GM18907 (cell line): ENCODE data around the gene RPS6KA2.
A peak's percentile ranks its signal among the peaks of the same experiment; 100 is the strongest.

Experiments
- ATAC-seq: cut with Tn5 transposase; IDR thresholded peaks from one replicate; pipeline ENCODE4 v1.9.1; 2021; ENCODE audit warnings: mild to moderate bottlenecking, moderate library complexity; ENCODE audit not compliant: unreplicated experiment

Gene RPS6KA2

DNA sequence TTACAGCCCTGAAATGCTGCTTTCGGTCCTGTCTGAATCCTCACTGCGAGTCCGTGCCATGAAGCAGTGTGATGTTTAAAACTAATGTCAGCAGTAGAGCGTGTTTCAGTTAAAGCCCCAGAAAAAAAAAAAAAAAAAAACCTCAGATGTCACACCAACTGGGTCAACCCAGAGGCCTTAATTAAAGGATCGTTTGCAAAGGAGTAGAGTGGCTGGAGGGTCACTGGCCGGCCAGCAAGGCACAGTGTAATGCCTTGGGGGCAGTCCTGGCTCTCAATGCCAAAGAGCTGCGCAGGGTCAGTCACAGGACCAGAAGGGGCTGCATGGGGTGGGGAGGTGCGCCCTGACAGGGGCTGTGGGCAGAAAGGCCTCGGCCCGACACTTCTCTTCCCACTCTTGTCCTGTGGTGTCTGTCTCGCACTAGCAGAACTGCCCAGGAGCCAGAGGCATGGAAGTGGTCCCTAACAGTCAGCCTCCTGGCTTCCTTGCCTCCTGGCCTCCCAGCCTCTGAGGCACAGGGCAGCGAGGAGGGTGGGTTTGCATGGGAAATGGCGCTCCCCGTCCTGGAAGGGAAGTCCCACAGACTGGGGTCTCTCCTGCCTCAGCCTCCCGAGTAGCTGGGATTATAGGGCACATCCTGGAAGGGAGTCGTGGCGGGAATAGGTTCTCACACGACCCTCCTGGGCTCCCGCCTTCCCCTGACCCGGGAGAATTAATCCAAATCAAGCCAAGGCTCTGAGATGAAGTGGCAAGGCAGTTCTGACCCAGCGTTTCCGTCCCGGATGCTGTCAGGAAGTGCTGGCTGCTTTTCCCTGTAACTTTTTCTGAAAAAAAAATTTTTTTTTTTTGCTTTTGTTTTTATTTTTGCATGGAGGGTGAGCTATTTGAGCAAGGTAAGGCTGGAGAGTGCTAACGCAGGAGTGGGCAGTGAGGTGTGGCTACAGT is 190.6 kb downstream of the RPS6KA2 start:
- ATAC-seq, result no peak

DNA sequence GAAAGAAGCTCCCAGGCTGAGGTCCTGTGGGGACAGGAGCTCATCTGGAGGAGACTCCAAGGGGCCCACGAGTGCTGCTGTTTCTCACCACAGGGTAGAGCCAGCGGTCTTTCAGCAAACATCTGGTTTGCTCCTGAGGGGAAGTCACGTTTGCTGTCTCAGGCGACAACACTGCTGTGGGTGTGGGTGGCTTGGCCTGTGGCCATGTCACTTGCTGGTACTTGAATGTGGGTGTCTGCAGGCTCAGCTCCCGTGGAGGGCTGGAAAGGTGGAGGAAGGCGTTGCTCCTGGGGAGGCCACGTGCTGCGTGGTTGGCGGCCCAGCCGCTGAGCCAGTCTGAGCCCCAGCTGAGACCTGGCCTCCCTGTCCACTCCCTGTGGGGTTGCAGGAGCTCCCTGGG is 191.5 kb downstream of the RPS6KA2 start:
- peak; percentile 57 for ATAC-seq

DNA sequence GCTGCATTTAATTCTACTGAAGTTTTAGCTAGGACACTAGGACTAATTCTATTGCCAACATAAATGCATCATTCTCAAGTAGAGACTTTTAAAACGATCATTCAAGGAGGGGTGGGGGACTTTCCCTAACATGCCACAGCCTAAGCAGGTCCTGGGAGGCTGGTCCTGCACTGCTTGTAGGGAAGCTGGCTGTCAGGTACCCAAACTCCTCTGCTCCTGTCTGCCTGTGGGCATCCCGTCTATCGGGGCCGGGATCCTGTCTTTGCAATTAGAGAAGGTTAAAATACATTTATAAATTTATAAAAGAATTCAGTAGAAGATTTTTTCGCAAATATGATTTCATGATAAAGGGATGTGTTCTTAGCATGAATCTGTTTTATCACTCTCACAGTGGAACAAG is 192.7 kb downstream of the RPS6KA2 start:
- no peak for ATAC-seq

DNA sequence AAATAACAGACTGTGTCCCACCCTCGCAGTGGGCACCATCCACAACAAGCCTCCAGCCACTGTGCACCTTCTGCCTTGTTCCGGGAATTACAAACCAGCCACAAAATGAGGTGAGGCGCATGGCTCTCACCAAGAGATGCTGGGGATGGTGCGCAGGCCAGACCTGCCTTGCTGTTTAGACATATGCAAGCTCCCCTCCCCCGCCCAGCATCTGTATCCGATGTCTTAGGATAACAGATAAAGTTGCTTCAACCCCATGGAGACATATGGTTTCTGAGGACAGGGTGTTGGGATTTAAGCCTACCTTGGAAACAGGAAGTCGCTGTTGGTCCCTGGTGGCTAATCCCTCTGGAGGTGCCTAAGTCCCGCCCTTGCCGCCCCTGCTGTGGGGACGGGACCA is 194.0 kb downstream of the RPS6KA2 start:
- ATAC-seq, result no peak

DNA sequence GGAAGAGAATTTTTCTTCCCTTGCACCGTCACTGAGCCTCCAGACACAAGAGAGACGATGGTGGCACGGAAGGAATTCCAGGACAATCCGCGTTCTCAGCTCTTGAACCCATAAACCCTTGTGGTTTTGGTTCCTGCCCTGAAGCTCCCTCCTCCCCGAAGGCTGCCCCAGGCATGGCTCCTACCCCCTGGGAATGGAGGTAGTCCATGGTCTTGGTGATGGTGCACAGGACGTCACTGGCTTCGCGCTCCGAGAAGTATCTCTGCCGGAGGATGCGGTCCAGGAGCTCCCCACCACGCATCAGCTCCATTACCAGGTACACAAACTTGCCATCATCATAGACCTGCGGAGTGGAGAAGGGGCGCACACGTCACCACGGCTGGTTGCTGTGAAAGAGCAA is 196.8 kb downstream of the RPS6KA2 start:
- ATAC-seq, result no peak

DNA sequence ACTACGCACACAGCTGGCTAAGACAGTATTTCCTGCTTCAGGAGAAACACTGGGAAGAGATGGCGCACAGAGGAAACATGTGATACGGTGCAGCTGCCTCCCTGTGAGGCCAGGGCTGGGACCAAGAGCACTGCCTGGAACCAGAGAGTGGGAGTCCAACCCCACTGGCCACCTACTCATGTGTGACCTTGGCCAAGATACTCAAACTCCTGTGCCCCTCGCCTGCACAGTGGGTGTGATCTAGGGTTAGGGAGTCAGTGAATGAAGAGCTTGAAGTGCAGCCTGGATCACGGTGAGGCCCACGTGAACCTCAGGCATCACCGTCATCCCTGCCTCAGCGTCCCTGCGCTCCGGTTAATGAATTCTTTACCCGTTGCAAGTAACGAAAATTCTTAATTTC is 202.6 kb downstream of the RPS6KA2 start:
- no peak for ATAC-seq

DNA sequence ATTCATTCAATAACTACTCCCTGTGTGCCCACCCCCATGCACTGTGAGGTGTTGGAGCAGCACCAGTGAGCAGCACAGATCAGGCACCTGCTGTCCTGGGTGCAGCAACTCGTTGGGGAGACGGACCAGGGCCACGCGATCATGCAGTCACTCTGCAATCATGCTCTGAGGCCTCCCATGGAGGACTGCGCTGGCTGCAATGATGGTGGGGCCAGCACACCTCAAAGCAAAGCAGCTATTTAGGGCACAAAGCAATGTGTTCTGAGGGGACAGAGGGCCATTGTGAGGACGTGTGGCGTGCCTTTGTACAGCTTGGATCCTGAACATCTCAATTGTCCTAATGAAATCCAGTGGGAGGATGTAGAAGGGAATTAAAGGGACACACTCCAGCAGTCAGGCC is 203.3 kb downstream of the RPS6KA2 start:
- ATAC-seq, result no peak

DNA sequence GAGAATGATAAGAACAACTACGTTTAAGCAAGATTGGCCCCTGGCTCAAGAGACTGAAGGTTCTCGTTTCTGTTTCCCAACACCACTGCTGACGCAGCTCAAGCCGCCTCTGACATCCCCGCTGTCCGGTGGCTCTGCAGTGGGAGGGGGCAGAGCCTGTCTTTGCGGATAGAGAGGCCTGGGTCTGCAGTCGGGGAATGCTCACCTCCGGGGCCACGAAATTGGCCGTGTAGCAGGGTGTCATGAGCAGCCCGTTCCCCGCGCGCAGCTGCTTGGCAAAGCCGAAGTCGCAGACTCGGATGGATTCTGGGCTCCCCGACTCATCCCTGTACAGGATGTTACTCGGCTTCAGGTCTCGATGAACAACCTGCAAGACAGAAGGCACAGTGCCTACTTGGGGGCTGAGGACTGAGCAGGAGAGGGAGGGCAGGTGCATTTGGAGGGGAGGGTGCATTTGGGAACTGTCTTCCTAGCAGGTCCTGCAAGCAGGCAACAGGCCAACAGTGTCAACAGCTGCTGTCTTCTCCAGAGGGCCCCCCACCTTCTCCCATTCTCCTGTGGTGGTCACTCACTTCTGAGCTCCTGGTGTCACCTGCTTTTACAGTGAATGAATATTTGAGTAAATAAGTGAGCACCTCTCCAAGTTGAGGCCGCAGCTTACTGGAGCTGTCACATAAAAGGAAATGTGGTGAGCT is 203.9 kb downstream of the RPS6KA2 start:
- ATAC-seq, result no peak

DNA sequence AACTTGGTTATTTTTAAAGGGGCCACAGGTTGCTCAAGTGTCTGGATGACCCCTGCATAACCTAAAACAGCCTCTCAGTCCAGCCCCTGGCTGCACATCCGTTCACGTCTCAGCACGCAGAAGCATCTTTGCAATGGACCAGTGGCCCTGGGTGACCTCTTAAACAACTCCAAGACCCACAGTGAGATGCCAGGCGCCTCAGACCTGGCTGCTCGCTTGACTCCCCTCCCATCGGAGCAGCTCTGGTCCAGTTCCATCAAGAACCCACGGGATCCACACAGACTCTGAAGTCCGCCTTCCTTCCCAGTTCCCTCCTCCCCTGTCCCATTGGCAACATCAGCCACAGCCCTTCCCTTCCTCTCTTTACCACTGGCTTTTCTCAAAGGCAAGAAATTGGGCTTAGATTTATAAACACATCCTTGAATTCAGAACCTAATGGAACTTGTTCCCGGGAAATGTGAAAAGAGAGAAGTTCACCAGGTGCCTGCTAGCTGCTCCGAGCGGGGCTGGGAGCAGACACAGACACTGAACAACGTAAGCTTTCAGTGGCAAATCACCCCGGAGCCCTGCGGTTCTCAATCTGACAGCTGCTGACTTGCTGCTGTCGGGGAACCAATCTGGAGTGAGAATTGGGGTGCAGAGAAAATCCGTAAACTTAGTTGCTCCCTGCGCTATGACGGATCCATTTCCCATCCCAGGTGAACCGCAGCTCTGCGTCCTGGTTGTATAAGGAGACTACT is 204.7 kb downstream of the RPS6KA2 start:
- no peak for ATAC-seq

DNA sequence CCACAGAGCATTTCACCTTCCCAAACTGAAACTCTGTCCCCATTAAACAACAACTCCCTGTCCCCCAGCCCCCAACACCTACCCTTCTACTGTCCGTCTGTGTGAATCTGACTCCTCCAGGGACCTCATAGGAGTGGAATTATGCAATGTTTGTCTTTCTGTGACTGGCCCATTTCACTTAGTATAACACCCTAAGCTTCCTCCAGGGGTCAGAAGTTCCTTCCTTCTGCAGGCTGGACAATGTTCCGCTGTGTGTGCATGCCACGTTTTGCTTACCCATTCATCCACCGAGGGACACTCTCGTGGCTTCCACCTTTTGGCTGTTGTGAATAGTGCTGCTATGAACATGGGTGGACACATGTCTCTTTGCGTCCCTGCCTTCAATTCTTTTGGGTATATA is 206.7 kb downstream of the RPS6KA2 start:
- no peak for ATAC-seq

DNA sequence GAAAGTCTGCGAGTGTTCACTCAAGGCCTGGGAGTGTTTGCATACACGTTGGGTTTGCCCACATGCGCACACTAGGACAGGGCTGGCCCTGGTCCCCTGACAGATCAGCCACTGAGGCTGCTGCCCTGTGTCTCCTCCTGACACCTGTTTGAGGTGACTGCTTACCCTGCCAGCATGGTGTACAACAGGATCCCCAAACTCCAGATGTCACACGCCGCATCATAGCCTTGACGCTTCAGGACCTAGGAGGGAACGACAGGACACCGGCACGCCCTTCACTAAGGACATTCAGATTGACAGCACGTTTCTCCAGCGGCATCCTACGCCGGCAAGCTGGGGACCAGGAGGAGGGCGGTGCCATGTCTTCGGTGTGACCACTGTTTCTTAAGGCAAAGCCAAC is 207.3 kb downstream of the RPS6KA2 start:
- peak; percentile 24 for ATAC-seq

DNA sequence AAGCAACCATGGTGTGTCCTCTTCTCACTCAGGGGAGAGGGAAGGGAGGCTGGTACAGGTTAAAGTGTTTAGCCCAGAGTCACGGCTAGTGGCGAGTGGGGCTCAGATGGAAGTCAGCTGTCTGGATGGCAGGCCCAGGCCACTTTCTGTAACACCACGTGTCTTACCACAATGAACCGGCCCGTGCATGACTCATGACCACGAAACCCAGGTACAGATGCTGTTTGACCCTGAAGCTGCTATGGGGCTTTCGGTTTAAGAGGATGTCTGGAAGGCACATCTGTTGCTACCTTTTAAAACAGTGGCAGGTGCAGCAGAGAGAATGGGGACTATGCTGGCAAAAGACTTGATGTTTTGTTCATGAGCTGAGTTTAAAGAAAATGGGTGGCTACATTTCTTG is 207.8 kb downstream of the RPS6KA2 start:
- ATAC-seq, result peak; percentile 97

DNA sequence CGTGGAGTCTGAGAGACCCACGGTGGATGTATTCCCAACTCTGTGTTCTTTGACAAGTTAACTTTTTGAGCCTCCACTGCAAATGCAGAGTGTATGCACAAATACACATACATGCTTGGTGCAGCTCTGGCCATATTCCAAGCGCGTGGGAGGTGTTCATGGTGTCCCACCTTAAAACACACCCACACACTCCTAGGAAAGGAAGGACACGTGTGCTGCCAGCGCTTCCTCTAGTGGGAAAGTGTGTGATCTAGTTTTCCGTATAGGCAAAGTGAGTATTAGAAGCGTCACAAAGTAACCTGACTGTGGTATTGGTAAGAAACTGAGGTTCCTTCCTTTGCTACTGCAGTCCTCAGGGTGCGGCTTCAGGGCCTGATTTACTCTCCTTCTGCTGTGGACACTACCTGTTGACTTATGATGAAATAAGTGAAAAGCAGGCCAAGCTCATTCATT is 208.3 kb downstream of the RPS6KA2 start:
- no peak for ATAC-seq

DNA sequence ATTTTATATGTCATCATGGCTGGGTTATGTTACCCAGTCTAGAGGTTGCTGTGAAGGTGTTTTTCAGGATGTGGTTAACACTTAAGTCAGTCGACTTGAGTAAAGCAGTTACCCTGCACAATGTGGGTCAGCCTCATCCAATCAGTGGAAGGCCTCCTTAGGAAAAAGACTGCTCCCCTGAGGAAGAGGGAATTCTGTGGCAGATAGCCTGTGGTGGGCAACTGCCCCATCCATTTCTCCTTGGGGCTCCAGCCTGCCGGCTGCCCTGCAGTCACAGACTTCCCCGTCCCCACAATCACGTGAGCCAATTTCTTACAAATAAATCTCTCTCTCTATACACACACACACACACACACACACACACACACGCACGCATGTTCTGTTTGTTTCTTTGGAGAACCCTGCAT is 209.8 kb downstream of the RPS6KA2 start:
- peak; percentile 45 for ATAC-seq

DNA sequence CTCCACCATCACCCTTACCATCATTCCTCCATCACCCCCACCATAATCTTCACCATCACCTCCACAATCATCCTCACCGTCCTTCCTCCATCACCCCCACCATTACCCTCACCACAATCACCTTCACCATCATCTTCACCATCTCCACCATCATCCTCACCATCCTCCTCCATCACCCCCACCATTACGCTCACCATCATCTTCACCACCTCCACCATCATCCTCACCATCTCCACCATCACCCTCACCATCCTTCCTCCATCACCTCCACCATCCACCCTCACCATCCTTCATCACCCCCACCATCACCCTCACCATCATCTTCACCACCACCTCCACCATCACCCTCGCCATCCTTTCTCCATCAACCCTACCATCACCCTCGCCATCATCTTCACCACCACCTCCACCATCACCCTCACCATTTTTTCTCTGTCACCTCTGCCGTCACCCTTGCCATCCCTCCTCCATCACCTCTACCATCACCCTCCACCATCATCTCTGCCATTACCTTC is 211.2 kb downstream of the RPS6KA2 start:
- no peak for ATAC-seq

DNA sequence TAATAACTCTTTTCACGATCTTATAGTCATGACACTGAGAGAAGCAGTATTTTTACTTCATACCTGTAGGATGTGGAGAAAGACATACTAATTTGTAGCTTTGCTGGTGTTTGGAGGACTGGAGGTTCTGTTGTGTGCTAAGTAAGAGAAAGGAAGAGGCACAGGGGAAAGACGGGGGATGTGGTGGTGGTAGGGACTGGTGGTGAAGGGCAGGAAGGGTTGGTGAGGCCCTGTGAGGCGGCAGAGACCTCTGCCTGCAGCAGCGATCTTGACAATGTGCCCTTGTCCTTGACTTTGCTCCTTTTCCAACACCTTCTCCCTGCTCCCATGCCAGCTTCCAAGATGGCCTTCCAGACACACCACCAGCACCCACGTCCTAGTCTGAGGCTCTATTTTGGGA is 211.7 kb downstream of the RPS6KA2 start:
- ATAC-seq, result no peak

DNA sequence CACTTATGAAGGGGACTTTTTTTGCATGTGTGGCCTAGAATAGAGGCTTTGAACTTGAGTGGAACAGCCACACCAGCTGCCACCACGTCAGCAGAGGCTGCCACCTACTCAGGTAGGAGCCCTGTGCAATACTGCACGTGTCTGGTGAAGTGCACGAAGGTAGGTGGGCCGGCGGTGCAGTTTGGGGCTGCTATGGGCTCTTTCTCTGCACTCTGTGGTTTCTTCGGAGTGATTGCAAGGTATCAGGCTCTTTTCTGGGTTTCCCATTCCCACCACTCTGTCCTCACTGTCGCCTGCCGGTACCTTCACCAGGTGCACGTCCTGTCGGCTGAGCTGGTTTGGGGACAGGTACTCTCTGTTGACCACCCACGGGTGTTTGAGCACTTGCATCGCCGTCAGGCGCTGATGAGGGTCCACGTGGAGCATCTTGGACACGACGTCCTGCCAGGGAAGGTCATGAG is 213.5 kb downstream of the RPS6KA2 start:
- ATAC-seq, result no peak

DNA sequence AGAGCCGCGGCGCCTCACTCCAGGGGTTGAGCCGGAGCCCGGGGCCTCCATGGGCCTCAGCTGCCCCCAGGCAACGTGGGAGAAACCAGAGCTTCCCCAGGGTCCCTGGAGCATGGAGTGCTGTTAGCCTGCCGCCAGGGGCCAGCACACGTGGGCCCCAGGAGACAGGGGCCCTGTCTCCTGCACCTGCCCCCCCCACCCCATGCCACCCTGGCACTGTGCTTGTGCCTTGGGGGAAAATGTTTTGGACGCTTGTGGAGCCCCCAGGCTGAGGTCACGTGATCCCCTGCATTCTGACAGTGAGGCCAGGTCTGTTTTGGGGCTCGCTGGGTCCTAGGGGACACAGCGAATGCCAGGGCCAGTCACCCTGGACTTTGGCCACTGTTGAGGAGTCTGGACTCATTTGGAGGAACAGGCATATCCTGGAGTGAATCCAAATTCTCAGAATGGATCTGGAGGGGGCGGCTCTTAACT is 214.1 kb downstream of the RPS6KA2 start:
- ATAC-seq, result no peak

DNA sequence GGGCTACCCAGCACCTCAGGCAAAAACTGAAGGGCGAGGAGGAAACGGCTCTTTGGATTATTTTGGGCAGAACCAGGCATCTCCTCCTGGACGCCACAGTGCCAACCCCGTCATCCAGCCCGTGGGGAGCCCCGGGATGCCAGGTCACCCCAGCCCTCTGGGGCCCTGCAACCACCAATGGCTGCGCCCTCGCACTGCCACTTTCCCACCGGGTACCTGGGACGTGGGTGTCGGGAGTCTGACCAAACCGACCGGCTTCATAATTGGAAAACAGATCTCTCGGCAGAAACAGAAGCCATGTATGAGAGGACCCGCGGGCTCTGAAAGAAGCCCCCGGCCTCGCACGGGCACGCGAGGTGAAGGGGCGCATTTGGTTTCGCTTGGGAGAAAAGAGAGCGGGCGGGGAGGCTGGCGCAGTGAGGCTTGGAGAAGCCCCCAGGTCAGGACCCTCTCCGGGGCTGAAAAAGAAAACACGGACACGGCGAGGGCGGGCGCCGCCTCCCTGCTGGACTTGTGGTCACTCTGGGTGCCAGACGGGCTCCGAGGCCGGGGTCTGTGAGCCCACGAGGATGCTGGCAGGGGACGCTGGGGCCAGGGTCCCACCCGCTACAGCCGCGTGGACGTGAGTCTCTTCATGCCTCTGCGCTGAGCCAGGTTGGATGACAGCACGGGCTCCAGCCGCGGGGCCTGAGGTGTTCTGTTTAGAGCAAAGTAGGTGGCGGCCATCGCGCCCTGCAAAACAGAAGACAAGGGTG is 214.7 kb downstream of the RPS6KA2 start:
- no peak for ATAC-seq

DNA sequence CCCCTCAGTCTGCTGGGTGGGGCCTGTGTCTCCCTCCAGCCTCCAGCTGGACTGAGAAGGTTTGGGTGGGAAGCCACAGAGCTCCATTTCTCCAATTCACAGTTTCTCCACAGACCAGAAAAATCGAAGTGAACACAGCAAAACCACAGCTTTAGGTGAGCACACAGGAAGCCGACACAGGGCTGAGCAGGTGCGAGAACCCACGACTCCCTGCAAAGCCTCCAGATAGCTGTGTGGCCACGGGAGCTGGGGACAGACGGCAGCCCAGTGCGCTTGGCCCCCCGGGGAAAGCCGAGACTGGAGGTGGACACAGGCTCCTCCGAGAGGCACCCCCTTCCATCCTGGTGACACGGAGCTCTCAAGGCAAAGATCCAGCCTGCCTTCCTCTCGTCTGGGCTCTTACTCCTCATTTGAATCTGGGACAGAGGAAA is 215.3 kb downstream of the RPS6KA2 start:
- ATAC-seq, result no peak
